CD4-positive, alpha-beta T cell treated with Interleukin-17A for 4 hours (primary cell): ENCODE data around the gene PTRH1.
"Not testable (repeated sequence)": the region's sequence is repeated elsewhere in the genome, so short reads cannot be mapped to it uniquely, and the experiment has no call there.

Experiments
- DNase-seq: peaks from one replicate; pipeline ENCODE4 v3.0.0-alpha.2; 2020; ENCODE audit warnings: mixed read lengths

Gene PTRH1, protein sequence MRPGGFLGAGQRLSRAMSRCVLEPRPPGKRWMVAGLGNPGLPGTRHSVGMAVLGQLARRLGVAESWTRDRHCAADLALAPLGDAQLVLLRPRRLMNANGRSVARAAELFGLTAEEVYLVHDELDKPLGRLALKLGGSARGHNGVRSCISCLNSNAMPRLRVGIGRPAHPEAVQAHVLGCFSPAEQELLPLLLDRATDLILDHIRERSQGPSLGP

DNA sequence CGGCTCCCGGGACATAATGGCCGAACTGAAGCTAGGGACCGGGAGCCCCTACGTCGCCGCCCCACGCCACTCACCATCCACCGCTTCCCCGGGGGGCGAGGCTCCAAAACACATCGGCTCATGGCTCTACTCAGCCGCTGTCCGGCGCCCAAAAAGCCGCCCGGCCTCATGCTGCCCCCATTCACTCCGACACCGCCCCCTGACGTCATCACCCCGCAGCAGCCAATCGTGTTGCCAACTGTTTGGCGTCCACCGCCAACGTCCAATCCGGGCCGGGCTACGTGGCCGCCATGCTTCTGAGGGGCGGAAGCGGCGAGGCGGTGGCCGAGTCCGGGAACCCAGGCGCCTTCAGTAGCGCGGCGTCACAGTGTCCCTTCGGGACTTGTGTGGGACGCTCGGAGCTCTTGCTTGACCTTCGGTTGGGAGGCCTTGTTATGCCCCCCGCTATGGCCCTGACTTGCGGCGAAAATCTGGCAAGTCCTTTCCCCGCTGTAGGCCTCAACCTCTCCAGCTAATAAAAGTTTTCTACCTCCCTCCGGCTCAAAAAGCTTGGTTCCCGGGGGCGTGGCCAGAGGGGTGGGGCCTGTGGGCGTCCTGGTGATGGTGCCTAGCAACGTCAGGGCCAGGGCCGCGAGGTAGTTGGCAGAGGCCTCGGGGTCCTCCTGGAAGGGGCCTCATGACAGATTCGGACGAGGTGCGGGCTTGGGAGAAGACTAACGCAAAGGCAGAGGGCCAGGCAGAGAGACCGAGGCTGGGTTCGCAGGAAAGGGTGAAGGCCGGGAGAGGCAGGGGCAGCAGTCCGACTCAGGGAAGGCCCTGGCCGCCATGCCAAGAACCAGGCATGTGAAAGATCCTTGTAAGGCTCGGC lies at the start of gene PTRH1, which contains the start of gene TTC16:
Gene PTRH1 (minus strand): TSS at position 194 of the 868 bp plus-strand sequence. CDS start 24 bp downstream, at position 170.
Gene TTC16 (plus strand): TSS at position 610 of the 868 bp plus-strand sequence. CDS start 67 bp downstream, at position 677.
- peak; percentile 99 for DNase-seq

DNA sequence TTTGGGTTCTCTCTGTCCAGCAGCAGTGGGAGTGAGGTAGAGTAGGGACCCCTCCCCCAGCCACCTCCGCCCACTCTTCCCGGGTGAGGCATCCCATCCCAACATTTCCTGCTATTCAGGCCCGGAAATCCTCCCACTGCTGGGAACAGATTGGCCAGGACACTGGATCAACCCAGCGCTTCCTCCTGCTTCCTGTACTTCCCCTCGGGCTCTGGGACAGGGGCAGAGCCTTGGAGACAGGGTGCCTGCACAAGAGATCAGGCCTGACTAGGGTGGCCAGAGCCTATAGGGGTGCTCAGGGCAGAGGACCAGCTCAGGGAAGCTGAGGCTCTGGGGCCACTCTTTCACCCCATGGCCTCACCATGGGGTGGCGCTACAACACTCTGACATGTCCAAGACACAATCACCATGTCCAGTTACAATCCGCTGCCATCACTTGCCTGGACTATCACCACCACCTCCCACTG lies 48.5 kb upstream of the PTRH1 start:
- DNase-seq: peak; percentile 62

DNA sequence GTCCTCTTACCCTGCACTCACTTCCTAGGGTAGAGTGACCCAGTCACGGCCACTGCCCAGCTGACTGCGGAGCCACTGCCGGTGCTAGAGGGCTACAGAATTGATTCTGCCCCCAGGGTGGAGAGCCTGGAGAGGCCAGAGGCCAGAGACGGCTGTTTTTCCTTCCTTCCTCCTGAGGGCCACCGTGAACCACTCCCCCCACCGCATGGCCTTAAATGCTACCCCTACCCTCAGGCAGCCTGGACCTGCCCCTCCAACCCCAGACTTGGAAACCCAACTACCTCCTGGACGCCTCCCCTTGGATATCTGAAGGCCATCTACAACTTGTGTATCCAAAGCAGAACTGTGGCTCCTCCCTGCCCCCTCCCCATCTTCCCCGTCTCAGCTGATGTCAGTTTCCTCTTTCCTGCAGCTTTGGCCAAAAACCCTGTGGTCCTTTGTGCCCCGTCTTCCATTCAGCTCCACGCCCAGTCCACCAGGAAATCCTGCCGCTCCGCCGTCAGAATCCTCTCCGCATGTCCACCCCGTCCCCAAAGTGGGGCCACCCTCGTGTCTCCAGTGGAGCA lies 46.7 kb upstream of the PTRH1 start:
- DNase-seq: no peak

DNA sequence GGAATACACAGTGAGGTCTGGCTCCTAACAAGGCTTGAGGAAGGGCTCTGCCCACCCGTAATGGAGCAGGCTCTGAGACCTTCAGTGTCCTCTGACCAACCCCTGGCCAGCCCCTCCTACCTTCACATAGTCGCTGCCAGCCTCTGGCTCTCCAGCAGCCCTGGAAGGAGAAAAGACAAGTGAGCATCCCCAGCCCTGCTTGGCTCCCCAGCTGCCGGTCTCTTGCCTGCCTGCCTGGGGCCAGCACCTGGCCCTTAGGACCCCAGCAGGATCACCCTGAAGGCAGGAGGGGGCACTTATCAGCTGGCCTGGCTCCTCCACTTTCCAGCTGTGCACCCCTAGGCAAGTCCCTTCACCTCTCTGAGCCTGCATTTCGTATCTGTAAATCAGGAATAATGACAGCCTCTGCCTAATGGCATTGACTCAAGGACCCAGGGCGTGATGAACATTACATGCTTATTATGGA lies 46.1 kb upstream of the PTRH1 start:
- DNase-seq: no peak

DNA sequence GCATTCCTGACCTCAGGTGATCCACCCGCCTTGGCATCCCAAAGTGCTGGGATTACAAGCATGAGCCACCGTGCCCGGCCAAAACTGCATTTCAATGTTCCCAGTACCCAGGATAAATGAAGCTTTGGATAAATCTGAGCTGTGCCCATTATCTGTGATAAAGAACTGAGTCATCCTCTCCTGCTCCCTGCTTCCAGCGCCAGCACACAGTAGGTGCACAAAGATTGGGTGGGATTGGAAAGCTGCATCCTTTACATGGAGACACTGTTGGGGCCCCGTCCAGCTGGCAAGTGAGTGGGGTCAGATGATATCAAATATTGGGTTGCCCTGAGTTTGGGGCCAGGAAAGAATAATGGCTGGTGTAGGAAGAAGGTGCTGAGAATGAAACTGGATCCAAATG lies 45.6 kb upstream of the PTRH1 start:
- no peak for DNase-seq

DNA sequence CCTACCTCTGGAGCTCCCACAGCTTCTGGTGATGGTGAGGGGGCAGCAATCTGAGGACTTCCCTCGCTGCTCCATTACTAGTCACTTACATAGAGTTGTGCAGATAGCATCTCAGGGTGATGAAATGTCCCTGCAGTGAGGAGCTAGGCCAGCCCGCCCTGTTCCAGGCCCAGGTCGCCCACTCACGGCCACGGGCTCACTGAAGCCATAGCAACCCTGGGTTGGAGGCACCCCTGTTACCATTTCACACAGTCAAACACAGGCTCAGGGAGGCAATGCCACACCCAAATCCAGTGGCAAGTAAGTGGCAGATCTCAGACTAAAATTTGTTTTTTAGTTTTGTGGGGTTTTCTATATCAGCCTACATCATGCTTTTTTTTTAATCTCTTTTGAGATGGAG lies 43.4 kb upstream of the PTRH1 start:
- no peak for DNase-seq

DNA sequence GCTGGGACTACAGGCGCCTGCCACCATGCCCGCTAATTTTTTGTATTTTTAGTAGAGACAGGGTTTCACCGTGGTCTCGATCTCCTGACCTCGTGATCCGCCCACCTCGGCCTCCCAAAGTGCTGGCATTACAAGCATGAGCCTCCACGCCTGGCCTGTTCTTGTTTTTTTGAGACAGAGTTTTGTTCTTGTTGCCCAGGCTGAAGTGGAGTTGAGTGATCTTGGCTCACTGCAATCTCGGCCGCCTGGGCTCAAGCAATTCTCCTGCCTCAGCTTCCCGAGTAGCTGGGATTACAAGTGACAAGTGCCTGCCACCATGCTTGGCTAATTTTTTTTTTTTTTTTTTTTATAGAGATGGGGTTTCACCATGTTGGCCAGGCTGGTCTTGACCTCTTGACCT lies 41.3 kb upstream of the PTRH1 start:
- DNase-seq: not testable (repeated sequence)

DNA sequence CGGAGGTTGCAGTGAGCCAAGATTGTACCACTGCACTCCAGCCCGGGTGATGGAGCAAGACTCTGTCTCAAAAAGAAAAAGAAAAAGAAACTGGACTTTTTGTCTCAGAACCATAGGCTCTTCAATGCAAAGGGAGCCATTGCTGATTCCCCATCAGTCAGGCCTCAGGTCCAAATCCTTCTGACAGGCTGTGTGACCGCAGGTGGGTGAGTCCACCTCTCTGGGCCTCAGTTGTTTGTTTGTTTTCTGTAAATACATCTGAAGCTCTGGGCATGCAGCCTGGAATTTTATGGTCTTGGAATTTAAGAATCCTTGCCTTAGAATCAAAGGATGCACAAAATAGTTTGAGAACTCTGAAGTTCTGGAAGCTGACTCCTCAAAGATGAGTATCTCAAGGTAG lies 40.8 kb upstream of the PTRH1 start:
- DNase-seq: no peak

DNA sequence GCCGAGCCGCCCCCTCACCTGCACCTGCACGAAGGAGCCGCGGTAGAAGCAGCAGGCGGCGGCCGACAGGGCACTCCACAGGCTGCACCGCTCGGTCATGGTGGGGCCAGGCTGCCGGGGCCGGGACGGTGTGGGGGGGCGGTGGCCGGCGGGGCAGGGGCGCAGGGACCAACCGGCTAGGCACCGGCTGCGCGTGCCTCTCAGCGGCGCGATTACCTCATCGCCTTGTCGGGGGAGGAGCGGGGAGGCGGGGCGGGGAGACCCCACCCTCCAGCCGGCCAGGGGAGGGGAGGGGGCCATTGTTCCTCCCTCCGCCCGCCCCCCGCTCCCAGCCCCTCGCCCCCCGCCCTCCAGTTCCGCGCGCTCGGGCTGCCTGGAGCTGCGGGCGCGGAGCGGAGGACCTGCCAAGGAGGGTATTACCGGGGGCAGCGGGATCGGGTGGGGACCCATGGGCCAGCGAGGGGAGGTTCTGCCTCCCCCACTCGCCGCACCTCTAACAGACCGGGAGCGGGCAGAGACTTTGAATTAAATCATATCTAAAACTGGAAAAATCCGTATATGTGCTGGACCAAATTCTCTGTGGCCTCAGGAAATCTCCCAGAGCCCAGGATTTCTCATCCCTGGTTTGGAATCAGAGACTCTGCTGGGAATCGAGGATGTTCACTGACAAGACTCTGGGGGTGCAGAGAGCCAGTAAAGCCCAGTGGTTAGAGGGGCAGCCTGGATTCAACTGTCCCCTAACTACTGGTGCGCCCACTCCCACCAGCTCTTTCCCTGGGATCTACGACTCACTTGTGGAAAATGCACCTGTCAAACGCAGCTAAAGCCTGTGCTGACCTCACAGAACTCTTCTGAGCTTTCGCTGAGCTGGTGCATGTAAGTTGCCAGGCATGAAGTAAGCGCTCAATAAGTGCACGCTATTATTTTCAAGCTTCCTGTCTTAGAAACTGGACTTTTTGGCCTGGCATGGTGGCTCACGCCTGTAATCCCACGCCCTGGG lies 39.9 kb upstream of the PTRH1 start:
- DNase-seq: no peak

DNA sequence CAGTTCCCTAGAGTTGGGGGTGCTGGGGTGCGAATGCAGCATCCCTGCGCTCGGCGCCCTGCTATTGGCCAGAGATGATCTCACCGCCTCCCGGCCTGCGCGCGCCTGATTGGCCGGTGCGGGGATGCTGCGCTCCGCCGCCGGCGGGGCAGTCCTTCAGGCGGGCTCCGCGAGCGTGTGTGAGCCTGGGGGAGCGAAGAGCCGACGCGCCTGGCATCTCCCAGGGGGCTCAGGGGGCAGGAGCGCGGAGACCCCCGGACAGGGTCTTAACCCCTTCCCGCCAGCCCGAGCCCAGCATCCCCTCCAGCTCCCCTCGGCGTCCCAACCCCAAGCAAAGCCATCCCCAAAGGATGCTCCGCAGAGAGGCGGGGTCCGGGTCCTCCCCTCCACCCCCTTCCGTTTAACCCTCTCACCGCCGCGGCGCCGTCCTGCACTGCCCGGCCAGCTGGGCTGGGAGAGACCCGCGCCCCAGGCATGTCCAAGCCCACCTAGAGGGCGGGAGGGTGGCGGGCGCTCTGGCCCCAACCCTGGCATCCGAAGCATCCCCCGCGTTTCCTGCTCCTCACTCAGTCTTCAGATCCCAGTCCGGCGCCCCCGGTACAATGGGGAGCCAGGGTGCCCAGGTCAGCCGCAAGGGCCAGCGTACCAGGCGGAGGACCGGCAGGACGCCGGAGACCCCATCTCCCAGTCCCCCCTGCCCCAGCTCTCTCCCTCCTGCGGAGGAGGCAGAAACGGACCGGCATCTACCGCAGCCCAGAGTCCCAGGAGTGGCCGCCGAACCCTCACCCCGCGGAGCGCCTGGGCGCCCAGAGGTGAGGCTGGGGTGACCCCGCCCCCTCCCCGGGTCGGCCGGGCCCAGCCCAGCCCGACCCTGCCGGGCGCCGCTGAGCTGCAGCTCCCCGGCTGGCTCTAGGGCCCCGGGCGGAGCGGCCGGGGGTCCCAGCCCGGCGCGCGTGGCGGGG lies 38.9 kb upstream of the PTRH1 start:
- no peak for DNase-seq

DNA sequence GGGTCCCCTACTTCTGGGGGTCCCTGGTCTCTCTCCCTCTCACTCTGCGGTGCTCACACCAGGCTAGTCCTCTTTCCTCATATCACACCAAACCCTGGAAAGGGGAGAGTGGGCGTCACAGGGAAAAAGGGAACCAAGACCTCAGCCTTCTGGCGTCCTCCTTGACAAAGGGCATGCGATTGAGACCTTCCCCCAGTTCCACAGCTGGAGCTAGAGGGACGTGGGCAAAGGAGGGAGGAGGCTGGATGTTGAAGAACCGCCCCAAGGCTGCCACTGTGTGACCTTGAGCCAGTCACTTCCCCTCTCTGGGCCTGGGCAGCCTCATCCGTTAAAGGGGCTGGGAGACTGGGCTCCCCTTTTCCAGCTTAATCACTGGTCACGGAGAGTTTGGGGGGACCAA lies 38.2 kb upstream of the PTRH1 start:
- DNase-seq: no peak

DNA sequence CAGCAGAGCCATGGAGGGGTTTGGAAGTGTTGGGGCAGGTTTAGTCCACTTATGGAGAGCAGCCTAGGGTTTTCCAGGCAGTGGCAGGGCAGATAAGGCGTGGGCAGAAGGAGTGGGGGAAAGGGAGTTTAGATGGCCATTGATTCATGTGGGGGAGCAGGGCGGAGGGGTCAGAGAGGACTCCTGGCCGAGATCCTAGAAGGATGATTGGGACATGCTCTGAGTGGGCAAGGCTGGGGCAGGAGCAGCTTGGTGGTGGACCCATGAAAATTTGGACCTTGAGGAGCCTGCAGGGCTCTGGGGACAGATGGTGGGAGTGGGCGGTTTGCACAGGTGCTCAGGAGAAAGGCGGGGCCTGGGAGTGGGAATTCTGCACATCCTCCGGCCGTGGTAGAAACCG lies 37.7 kb upstream of the PTRH1 start:
- DNase-seq: no peak

DNA sequence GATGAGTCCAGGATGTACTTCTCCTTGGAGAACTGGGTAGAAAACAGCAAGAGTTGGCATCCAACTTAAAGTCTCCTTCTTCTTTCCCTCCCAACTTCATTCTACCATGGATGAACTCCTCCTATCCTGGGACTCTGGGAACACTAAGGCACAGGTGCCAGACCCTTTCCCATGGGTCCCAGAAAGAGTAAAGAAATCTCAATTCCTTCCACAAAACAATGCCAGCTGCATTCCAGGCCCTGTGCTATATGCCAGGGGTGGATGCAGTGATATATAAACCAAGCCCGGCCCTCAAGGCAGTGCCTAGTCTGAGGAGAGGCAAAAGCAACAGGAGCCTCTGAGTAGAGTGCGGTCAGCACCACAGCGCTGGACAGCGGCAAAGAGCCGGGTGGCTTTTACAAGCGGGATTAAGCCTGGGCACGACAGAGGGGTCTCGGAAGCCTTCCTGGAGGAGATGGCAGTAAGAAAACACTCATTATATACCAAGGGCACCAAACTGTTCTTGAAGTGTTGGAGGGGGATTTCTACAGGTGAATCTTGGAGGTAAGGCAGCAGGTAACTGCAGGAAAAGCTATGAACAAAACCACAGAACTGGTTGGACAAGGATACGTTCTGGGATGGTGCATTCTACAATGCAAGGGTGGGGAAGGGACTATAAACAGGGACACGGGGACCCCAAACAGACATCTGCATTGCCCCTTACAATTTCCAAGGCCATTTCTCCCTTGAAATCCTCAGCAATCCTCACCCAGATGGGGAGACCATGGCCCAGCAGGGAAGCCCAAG lies 36.0 kb upstream of the PTRH1 start:
- DNase-seq: no peak

DNA sequence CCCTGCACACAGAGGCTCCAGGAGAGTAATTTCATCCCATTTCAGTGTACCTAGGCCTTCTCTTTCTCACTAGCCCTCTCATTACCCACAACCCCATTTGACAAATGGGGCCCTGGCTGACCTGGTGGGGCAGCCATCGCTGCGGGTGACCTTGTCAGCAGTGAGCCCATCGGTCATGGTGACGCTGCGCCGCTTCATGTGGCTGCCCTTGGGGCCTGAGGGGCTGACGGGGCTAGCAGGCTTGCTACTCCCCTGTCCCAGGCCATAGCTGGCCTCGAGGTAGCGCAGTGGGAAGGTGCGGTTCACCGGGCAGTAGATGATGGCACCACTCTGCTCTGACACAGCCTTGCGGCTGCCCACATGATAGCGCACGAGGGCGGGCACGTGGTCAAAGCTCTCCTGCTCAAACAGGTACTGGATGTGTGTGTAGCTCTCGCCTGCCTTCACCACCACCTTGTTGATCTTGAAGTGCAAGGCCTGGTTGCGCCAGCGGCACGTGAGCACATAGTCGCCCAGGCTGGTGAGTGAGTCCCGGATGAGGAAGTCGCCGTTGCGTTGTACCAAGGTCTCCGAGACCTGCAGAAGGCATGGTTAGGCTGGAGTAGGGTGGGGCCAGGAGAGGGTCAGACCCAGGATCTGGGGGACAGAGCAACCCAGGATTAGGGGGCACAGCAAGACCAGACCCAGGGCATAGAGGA lies 33.8 kb upstream of the PTRH1 start:
- no peak for DNase-seq

DNA sequence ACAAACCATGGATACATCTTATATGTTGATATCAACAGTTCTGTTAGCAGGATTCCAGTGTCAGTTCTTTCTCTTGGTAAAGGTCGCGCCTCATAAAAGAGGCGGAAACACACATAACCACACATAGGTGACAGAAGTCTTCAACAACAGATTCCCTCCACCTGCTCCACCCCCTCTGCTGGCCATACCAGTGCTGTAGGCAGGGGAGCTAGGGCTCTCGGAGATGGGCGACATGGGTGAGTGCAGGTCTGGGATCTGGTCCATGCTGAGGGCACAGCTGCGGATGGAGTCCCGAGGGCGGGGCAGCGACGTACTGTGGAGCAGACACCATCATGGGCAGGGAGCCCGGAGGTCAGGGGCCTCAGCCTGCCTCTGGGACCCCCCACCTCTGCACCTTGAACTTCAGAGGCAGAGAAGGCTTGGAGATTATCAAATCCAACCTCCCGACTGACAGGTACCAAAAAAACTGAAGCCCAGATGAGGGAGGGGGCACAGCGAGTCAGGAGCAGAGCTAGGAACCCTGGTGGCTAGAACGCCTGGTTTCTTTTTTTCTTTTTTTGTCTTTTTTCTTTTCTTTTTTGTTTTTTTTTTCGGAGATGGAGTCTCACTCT lies 31.6 kb upstream of the PTRH1 start:
- peak; percentile 61 for DNase-seq

DNA sequence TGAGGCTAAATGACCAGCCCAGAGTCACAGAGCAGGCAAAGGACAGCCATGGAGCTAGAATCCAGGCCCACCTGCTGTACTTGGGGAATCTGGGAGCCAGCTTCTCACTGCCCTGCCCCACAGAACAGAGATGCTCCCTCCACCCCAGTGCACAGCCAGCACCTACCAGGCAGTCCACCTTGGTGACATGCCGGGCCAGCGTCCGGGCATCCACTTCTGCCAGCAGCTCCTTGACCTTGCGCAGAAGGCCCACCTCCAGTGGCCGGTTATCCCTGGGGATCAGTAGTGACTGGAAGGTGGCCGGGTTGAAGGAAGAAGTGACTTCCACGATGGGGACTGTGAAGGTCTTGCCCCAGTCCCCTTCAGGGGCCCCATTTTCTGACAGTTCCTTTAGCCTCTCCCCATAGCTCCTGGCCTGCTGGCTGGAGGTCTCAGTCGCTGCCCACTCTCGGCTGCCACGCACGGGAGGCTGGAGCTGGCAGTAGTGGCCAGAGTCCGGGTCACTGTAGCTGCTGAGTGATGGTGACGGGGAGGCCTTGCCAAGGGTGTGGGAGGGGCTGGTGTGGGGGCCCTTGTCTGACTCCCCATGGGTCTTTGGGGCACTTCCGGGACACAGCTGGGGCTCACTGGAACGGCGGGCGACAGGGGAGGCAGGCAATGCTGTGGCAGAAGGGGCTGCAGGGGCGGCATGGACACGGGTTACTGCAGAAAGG lies 29.1 kb upstream of the PTRH1 start:
- DNase-seq: no peak

DNA sequence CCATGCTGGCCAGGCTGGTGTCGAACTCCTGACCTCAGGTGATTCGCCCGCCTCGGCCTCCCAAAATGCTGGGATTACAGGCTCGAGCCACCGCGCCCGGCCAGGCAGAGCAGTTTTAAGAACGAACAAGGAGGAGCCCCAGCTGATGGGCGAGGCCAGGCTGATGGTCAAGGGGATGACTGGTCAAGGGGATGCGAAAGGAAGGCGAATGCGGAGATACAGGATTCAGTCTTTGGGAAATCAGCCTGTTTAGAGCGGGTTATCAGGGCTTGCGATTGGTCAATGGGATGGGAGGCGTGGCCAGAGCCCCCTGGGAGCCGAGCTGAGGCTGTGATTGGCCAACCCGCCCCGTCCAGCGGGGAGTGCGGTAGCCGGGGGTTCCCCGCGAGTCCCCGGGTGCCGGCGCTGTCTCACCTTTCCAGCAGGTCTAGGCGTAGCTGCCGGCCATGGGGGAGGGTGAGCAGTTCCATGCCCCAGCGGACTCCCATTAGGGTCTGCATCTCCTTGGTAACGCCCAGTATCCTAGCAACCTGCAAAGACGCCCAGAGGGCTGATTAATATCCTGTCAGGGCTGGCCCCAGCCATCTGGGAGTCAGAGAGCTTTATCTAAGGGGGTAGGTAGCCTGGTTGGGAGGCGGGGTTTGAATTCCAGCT lies 27.1 kb upstream of the PTRH1 start:
- no peak for DNase-seq
